ENCODE results near the gene CHRNB1. TPM values are rescaled to one million over a fixed set of nuclear protein-coding genes. Genes with fewer than 3 reads are reported as not detected.

The CHRNB1 gene
- total RNA-seq, 2 experiments from 2014 or later, result 13.2 to 13.4 TPM

DNA sequence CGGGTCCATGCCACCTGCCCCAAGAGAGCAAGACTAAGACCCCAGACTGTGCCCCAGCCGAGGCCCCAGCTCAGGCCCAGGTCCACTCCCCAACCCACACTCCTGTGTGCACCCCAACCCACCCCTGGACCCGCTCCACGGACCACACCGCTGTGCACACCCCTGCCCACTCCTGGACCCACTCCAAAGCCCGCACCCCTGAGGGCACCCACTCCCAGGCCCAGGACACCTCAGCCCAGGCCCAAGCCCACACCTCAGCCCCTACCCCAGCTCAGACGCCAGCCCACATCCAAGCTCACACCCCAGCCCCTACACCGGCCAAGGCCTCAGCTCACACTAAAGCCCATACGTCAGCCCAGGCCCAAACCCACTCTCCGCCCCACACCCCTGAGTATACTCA lies 15.1 kb upstream of the CHRNB1 start:
- Histone ChIP-seq H4K20me1 (ENCODE audit: insufficient read depth, low read length) (no peaks in the 10 kb centered on the region), H2AFZ (ENCODE audit: low read length) (no peak overlapping the region), H3K4me2 (ENCODE audit: low read length) (no peak overlapping the region), H3K79me2 (ENCODE audit: insufficient read depth, low read depth, low read length) (no peaks in the 10 kb centered on the region), H3K9me3 (ENCODE audit: low read length) (no peaks in the 10 kb centered on the region), H3K27ac (ENCODE audit: low read depth, low read length, poor library complexity, severe bottlenecking) (no peak overlapping the region), H3K36me3 (ENCODE audit: insufficient read depth, low read length) (no peaks in the 10 kb centered on the region), H3K4me3 (ENCODE audit: low read depth, low read length, poor library complexity, severe bottlenecking) (no peak overlapping the region), H3K9me2 (ENCODE audit: insufficient read depth, low read length) (no peaks in the 10 kb centered on the region), H3K4me1 (ENCODE audit: insufficient read depth, low read length, poor library complexity, severe bottlenecking) (no peaks in the 10 kb centered on the region)
- intact Hi-C loops (cut with micrococcal nuclease; ENCODE audit: unreplicated experiment), result no loop called here
- CTCF ChIA-PET (ENCODE audit: unreplicated experiment), result no interaction called here
- POLR2A ChIA-PET, result no interaction called here
- no TSS peak for BruUV-seq (replicated peaks)
- TF ChIP-seq, protein P1, sequence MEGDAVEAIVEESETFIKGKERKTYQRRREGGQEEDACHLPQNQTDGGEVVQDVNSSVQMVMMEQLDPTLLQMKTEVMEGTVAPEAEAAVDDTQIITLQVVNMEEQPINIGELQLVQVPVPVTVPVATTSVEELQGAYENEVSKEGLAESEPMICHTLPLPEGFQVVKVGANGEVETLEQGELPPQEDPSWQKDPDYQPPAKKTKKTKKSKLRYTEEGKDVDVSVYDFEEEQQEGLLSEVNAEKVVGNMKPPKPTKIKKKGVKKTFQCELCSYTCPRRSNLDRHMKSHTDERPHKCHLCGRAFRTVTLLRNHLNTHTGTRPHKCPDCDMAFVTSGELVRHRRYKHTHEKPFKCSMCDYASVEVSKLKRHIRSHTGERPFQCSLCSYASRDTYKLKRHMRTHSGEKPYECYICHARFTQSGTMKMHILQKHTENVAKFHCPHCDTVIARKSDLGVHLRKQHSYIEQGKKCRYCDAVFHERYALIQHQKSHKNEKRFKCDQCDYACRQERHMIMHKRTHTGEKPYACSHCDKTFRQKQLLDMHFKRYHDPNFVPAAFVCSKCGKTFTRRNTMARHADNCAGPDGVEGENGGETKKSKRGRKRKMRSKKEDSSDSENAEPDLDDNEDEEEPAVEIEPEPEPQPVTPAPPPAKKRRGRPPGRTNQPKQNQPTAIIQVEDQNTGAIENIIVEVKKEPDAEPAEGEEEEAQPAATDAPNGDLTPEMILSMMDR (conservative IDR thresholded peaks at IDR 0.05; ENCODE audit: low read length), result no peak
- TF ChIP-seq EZH2phosphoT487 (IDR thresholded peaks at IDR 0.05; ENCODE audit: borderline replicate concordance, low read depth, low read length), result no peak
- DNase-seq (ENCODE audit: low spot score), result no peak

DNA sequence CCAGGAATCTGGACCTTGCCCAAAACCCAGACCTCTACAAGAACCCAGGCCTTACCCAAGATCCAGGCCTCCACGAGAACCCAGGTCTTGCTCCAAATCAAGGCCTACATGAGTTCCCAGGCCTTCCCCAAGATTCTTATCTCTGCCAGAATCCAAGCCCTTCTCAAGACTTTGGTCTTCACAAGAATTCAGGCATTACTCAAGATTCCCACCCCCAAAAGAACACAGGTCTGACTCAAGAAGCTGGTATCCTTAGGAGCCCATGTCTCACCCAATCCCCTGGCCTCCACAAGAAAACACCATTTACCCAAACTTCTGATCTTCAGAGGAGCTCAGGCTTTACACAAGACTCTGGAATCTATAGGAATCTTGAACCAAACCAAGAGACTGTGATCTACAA lies 13.6 kb upstream of the CHRNB1 start:
- Histone ChIP-seq H4K20me1 (ENCODE audit: insufficient read depth, low read length) (no peaks in the 10 kb centered on the region), H3K4me3 (ENCODE audit: low read depth, low read length, poor library complexity, severe bottlenecking) (no peak overlapping the region), H3K27ac (ENCODE audit: low read depth, low read length, poor library complexity, severe bottlenecking) (no peak overlapping the region), H3K79me2 (ENCODE audit: insufficient read depth, low read depth, low read length) (peaks cover 2% of the 10 kb centered on the region; the same call in 1 of the 2 replicates), H2AFZ (ENCODE audit: low read length) (no peak overlapping the region), H3K9me2 (ENCODE audit: insufficient read depth, low read length) (no peaks in the 10 kb centered on the region), H3K4me1 (ENCODE audit: insufficient read depth, low read length, poor library complexity, severe bottlenecking) (peaks cover 2% of the 10 kb centered on the region), H3K4me2 (ENCODE audit: low read length) (no peak overlapping the region), H3K9me3 (ENCODE audit: low read length) (no peaks in the 10 kb centered on the region), H3K36me3 (ENCODE audit: insufficient read depth, low read length) (no peaks in the 10 kb centered on the region)
- ChIA-PET CTCF (ENCODE audit: unreplicated experiment) (interaction anchor here (0.6 kb wide), 1 partner anchor 774 kb away, joined by 3 read pairs; no protein-coding TSS in a partner anchor), POLR2A (interaction anchor here (1.3 kb wide), 1 partner anchor 11 kb away, joined by 3 read pairs; the partner anchor contains the start of gene SPEM1)
- DNase-seq (ENCODE audit: low spot score), result no peak
- no TSS peak for BruUV-seq (replicated peaks)
- intact Hi-C loops (cut with micrococcal nuclease; ENCODE audit: unreplicated experiment), result no loop called here
- no peak for TF ChIP-seq EZH2phosphoT487 (IDR thresholded peaks at IDR 0.05; ENCODE audit: borderline replicate concordance, low read depth, low read length)
- TF ChIP-seq, protein P1 (conservative IDR thresholded peaks at IDR 0.05; ENCODE audit: low read length), result no peak

DNA sequence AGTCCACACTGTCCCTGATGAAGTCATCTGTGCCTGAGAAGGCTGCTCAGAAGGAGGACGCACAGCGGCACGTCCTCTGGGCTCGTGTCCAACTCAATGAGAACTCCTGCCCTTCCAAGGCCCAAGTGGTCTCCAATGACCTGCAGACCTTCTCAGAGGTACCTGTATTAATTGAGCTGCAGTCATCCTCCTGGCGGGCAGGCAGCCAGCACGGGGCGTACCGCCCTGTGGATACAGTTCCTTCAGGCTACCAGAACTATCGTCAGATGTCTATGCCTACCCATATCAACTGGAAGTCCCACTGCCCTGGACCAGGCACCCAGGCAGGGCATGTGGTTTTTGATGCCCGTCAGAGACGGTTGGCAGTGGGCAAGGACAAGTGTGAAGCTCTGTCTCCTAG lies 12.6 kb upstream of the CHRNB1 start:
- TF ChIP-seq, protein P1 (conservative IDR thresholded peaks at IDR 0.05; ENCODE audit: low read length), result no peak
- no peak for TF ChIP-seq EZH2phosphoT487 (IDR thresholded peaks at IDR 0.05; ENCODE audit: borderline replicate concordance, low read depth, low read length)
- CTCF ChIA-PET (ENCODE audit: unreplicated experiment), result no interaction called here
- H4K20me1 ChIP-seq (ENCODE audit: insufficient read depth, low read length), result no peaks in the 10 kb centered on the region
- POLR2A ChIA-PET, result interaction anchor here (1.5 kb wide), 1 partner anchor 76 kb away, joined by 4 read pairs; no protein-coding TSS in a partner anchor
- no peaks in the 10 kb centered on the region for H3K36me3 ChIP-seq (ENCODE audit: insufficient read depth, low read length)
- no peaks in the 10 kb centered on the region for H3K9me3 ChIP-seq (ENCODE audit: low read length)
- peaks cover 9% of the 10 kb centered on the region for H3K4me1 ChIP-seq (ENCODE audit: insufficient read depth, low read length, poor library complexity, severe bottlenecking)
- no peak for DNase-seq (ENCODE audit: low spot score)
- H3K4me2 ChIP-seq (ENCODE audit: low read length), result no peak overlapping the region
- H3K27ac ChIP-seq (ENCODE audit: low read depth, low read length, poor library complexity, severe bottlenecking), result no peak overlapping the region
- intact Hi-C loops (cut with micrococcal nuclease; ENCODE audit: unreplicated experiment), result no loop called here
- peaks cover 4% of the 10 kb centered on the region; the same call in 1 of the 2 replicates for H3K79me2 ChIP-seq (ENCODE audit: insufficient read depth, low read depth, low read length)
- H3K4me3 ChIP-seq (ENCODE audit: low read depth, low read length, poor library complexity, severe bottlenecking), result no peak overlapping the region
- no peaks in the 10 kb centered on the region for H3K9me2 ChIP-seq (ENCODE audit: insufficient read depth, low read length)
- BruUV-seq (replicated peaks), result no TSS peak
- no peak overlapping the region for H2AFZ ChIP-seq (ENCODE audit: low read length)

Data from OCI-LY7 (cell line).